Neural progenitor cell (in vitro differentiated cells): ENCODE measurements around the gene DIAPH2. TPM values are rescaled to one million over a fixed set of nuclear protein-coding genes. Genes with fewer than 3 reads are reported as not detected.

Experiments
- DNase-seq: peaks from one replicate; pipeline ENCODE4 v3.0.0-alpha.2; 2016; ENCODE audit warnings: low spot score
- H2AFZ ChIP-seq: fragments of 200-600 bp; sonication (generic); replicated peaks from 2 replicates; pipeline ENCODE4 v1.6.1; 2016; ENCODE audit warnings: antibody characterized with exemption
- H3F3A ChIP-seq: fragments of 200-600 bp; sonication (generic); 2 replicates; pipeline ENCODE4 v1.6.1; 2016; ENCODE audit warnings: antibody characterized with exemption, low read depth
- H3K27ac ChIP-seq: fragments of 200-600 bp; sonication (generic); 2 replicates; pipeline ENCODE4 v1.5.1; 2016; ENCODE audit warnings: mild to moderate bottlenecking
- H3K27me3 ChIP-seq: fragments of 200-600 bp; sonication (generic); 2 replicates; pipeline ENCODE4 v1.6.1; 2016; ENCODE audit warnings: mild to moderate bottlenecking, moderate library complexity
- H3K36me3 ChIP-seq: fragments of 200-600 bp; sonication (generic); 2 replicates; pipeline ENCODE4 v1.5.1; 2016
- H3K4me1 ChIP-seq: fragments of 200-600 bp; sonication (generic); 2 replicates; pipeline ENCODE4 v1.6.1; 2016; ENCODE audit warnings: mixed run types
- H3K4me2 ChIP-seq: fragments of 200-600 bp; sonication (generic); 2 replicates; pipeline ENCODE4 v1.6.1; 2016
- H3K4me3 ChIP-seq: fragments of 200-600 bp; sonication (generic); 2 replicates; pipeline ENCODE4 v1.5.1; 2016
- H3K79me2 ChIP-seq: fragments of 200-600 bp; sonication (generic); 2 replicates; pipeline ENCODE4 v1.6.1; 2016; ENCODE audit warnings: low read depth
- H3K9ac ChIP-seq: fragments of 200-600 bp; sonication (generic); 2 replicates; pipeline ENCODE4 v1.6.1; 2016
- H3K9me3 ChIP-seq: fragments of 200-600 bp; sonication (generic); 2 replicates; pipeline ENCODE4 v1.5.1; 2016; ENCODE audit warnings: low read depth
- H4K20me1 ChIP-seq: fragments of 200-600 bp; sonication (generic); 2 replicates; pipeline ENCODE4 v1.6.1; 2016; ENCODE audit warnings: low read depth
- H3K27ac Mint-ChIP-seq: 3 replicates; pipeline ENCODE4 v1.8.0; 2021; ENCODE audit warnings: mixed read lengths
- H3K27me3 Mint-ChIP-seq: 2 replicates; pipeline ENCODE4 v1.8.0; 2022; ENCODE audit warnings: low read depth, mild to moderate bottlenecking, inconsistent platforms, moderate library complexity, mixed read lengths; ENCODE audit not compliant: insufficient read depth
- H3K36me3 Mint-ChIP-seq: 3 replicates; pipeline ENCODE4 v1.8.0; 2021; ENCODE audit warnings: mixed read lengths
- H3K4me1 Mint-ChIP-seq: 3 replicates; pipeline ENCODE4 v1.8.0; 2021; ENCODE audit warnings: mixed read lengths
- H3K4me3 Mint-ChIP-seq: 3 replicates; pipeline ENCODE4 v1.8.0; 2021; ENCODE audit warnings: mild to moderate bottlenecking, moderate library complexity, mixed read lengths
- H3K9me3 Mint-ChIP-seq: 3 replicates; pipeline ENCODE4 v1.8.0; 2020; ENCODE audit warnings: mixed read lengths
- EZH2 ChIP-seq: fragments of 200-600 bp; sonication (generic); IDR thresholded peaks from 2 replicates; pipeline ENCODE4 v1.6.1; 2017; ENCODE audit warnings: antibody characterized with exemption, mild to moderate bottlenecking, moderate library complexity
- EZH2phosphoT487 ChIP-seq: fragments of 200-600 bp; sonication (generic); IDR thresholded peaks from 2 replicates; pipeline ENCODE4 v1.6.1; 2017; ENCODE audit warnings: antibody characterized with exemption
- total RNA-seq: library from RNA; depleted of rRNA; stranded (reverse); fragments of >200 nt; gene quantifications from 2 replicates; pipeline ENCODE4 v1.2.3, GENCODE V29; 2015; ENCODE audit warnings: low replicate concordance
- TF ChIP-seq, protein P1 (sequence below): fragments of 200-600 bp; sonication (generic); IDR thresholded peaks from 2 replicates; pipeline ENCODE4 v1.5.1; 2017; ENCODE audit warnings: antibody characterized with exemption, mild to moderate bottlenecking

DIAPH2 gene
- total RNA-seq, 1 donor from 2014 or later: 24.0 TPM

DNA sequence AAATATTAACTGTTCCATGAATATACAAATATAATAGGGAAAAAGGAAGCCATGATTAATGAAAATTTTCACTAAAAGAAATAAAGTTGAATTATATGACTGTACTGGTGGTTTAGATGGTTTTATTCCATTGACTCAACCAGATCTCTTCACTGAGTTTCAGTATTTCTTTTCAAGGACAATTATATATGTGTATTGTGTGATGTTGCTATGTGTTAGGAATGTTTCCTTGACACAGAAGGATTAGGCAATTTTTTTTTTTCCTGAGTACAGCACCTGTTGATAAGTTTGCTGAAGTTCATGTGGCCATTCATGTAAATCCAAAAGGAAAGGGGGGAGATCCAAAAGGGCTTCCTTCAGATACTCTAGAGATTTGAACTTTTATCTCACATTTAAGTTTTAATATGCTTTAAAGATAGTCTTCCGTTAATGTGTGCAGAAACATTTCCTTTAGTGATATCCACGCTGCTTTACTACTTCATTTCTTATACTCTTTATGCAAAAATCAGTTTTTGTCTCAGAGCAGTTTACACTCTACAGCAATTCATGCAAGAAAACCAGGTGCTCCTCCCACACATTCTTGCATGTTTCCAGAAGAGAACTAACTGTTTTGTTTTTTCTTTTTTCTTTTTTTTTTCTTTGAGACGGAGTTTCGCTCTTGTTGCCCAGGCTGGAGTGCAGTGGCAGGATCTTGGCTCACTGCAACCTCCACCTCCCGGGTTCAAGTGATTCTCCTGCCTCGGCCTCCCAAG lies 448.2 kb downstream of the DIAPH2 start:
- Mint-ChIP-seq H3K4me1 (peaks cover 20% of the 10 kb centered on the region), H3K27me3 (peaks cover 2% of the 10 kb centered on the region), H3K27ac (no peak overlapping the region), H3K36me3 (no peaks in the 10 kb centered on the region), H3K9me3 (no peaks in the 10 kb centered on the region), H3K4me3 (no peak overlapping the region)
- H3K4me3 ChIP-seq: no peak overlapping the region
- no peaks in the 10 kb centered on the region for H3K27me3 ChIP-seq
- H3F3A ChIP-seq: no peaks in the 10 kb centered on the region
- H3K9ac ChIP-seq: no peak overlapping the region
- H3K79me2 ChIP-seq: no peaks in the 10 kb centered on the region
- no peak for TF ChIP-seq EZH2phosphoT487
- TF ChIP-seq, protein P1, sequence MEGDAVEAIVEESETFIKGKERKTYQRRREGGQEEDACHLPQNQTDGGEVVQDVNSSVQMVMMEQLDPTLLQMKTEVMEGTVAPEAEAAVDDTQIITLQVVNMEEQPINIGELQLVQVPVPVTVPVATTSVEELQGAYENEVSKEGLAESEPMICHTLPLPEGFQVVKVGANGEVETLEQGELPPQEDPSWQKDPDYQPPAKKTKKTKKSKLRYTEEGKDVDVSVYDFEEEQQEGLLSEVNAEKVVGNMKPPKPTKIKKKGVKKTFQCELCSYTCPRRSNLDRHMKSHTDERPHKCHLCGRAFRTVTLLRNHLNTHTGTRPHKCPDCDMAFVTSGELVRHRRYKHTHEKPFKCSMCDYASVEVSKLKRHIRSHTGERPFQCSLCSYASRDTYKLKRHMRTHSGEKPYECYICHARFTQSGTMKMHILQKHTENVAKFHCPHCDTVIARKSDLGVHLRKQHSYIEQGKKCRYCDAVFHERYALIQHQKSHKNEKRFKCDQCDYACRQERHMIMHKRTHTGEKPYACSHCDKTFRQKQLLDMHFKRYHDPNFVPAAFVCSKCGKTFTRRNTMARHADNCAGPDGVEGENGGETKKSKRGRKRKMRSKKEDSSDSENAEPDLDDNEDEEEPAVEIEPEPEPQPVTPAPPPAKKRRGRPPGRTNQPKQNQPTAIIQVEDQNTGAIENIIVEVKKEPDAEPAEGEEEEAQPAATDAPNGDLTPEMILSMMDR: no peak
- no peak for TF ChIP-seq EZH2
- no peaks in the 10 kb centered on the region for H3K36me3 ChIP-seq
- DNase-seq: no peak
- H2AFZ ChIP-seq: no peak overlapping the region
- no peaks in the 10 kb centered on the region for H4K20me1 ChIP-seq
- no peaks in the 10 kb centered on the region for H3K4me1 ChIP-seq
- no peaks in the 10 kb centered on the region for H3K9me3 ChIP-seq
- no peak overlapping the region for H3K27ac ChIP-seq
- no peak overlapping the region for H3K4me2 ChIP-seq

DNA sequence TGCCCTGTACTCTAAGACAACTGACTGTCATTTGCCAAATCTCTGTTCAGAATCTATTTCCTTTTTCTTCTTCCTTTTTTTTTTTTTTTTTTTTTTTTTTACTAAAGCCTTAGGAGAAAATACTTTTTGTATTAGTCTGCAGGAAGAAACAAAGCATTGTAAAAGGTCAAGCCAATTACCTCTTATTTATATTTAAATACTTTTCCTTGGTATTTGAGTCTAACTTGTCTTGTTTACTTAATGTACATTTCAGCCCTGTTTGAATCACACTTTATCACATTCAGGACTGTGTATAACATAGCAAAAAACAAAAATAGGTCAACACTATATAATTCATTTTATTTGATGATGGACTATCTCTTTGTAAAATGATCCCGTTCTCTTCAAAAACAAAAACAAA lies 461.3 kb downstream of the DIAPH2 start:
- no peaks in the 10 kb centered on the region for H3F3A ChIP-seq
- no peak overlapping the region for H3K9ac ChIP-seq
- no peaks in the 10 kb centered on the region for H3K27me3 ChIP-seq
- no peak overlapping the region for H2AFZ ChIP-seq
- no peak overlapping the region for H3K27ac ChIP-seq
- Mint-ChIP-seq H3K36me3 (no peaks in the 10 kb centered on the region), H3K9me3 (no peaks in the 10 kb centered on the region), H3K4me1 (no peaks in the 10 kb centered on the region), H3K27ac (no peak overlapping the region), H3K27me3 (no peaks in the 10 kb centered on the region), H3K4me3 (no peak overlapping the region)
- H3K4me3 ChIP-seq: no peak overlapping the region
- no peaks in the 10 kb centered on the region for H4K20me1 ChIP-seq
- H3K79me2 ChIP-seq: no peaks in the 10 kb centered on the region
- H3K4me2 ChIP-seq: no peak overlapping the region
- TF ChIP-seq, protein P1: no peak
- no peak for TF ChIP-seq EZH2
- TF ChIP-seq EZH2phosphoT487: no peak
- no peaks in the 10 kb centered on the region for H3K9me3 ChIP-seq
- DNase-seq: no peak
- no peaks in the 10 kb centered on the region for H3K36me3 ChIP-seq
- H3K4me1 ChIP-seq: no peaks in the 10 kb centered on the region

DNA sequence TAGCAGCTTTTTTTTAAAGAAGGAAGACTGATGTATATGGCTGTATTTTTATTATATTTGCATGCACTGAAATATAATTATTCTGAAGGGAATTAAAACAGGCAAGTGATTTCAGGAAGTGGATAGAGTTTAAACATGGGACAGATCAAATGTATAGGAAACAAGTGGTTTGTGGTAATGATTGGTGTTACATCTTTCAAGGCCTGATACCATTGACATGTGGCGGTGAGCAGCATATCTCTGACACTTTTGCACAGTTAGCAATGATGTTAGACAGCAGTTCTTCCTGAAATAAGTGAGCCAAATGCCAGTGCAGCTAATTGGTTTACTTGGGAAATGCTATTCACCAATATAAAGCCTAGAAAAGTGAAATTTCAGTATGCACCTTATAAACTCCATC lies 471.2 kb downstream of the DIAPH2 start:
- Histone ChIP-seq H3K4me1 (peaks cover 24% of the 10 kb centered on the region), H3K36me3 (no peaks in the 10 kb centered on the region), H3K27me3 (no peaks in the 10 kb centered on the region), H2AFZ (no peak overlapping the region), H3K9ac (no peak overlapping the region), H3K27ac (no peak overlapping the region), H3F3A (no peaks in the 10 kb centered on the region), H3K4me2 (no peak overlapping the region), H4K20me1 (no peaks in the 10 kb centered on the region), H3K79me2 (no peaks in the 10 kb centered on the region), H3K4me3 (no peak overlapping the region), H3K9me3 (no peaks in the 10 kb centered on the region)
- TF ChIP-seq EZH2phosphoT487 (no peak), EZH2 (no peak)
- TF ChIP-seq, protein P1: no peak
- Mint-ChIP-seq H3K36me3 (peaks cover 2% of the 10 kb centered on the region), H3K4me1 (peaks cover 15% of the 10 kb centered on the region), H3K9me3 (no peaks in the 10 kb centered on the region), H3K4me3 (no peak overlapping the region), H3K27ac (no peak overlapping the region), H3K27me3 (no peaks in the 10 kb centered on the region)
- DNase-seq: no peak
